Measurements from ENCODE around the gene HSDL2.
"Not testable (repeated sequence)": the region's sequence is repeated elsewhere in the genome, so short reads cannot be mapped to it uniquely, and the experiment has no call there.

The HSDL2 gene

DNA sequence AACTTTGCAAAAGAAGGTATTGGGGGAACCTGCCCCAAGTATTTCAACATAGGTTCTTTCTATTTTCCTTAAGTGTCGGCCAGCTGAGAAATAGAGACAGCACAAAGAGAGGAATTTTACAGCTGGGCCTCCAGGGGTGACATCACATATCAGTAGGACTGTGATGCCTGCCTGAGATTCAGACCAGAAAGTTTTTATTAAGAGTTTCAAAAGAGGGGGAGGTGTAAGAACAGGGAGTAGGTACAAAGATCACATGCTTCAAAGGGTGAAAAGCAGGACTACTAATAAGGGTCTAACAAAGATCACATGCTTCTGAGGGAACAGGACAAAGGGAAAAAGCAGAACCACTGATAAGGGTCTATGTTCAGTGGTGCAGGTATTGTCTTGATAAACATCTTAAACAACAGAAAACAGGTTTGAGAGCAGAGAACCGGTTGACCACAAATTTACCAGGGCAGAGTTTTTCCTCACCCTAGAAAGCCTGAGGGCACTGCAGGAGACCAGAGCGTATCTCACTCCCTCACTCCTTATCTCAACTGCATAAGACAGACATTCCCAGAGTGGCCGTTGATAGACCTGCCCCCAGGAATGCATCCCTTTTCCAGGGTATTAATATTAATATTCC lies 12.1 kb downstream of the HSDL2 start:
- H3K18ac ChIP-seq (ENCODE audit: low read depth in 1 of 2, low read length in 2 of 2): not testable (repeated sequence)
- 98% methylated on average over 3 of the region's 4 CpGs for WGBS

DNA sequence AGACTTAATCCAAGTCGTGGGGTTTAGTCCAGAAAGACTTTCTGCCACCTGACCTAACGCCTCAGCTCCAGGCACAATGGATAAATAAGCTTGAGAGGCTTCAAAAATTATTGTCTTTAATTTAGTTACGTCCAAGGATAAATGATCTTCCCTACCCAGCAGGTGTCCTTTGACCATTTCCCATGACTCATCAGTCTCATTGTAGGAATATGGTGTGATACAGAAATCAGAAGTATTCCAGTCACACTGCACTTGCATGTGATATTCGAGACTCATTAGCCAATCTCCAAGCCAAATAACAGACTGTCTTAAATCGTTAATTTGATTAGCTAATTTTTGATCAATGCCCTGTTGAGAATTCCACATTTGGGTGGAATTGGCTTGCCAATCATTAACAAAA lies 13.2 kb downstream of the HSDL2 start:
- H4K91ac ChIP-seq (ENCODE audit: low read length); H3K23ac ChIP-seq (ENCODE audit: low read length in 2 of 2); H3K14ac ChIP-seq (ENCODE audit: low read length in 2 of 2); H3K4me3 ChIP-seq (ENCODE audit: insufficient read depth in 1 of 2, low read depth in 1 of 2, low read length in 2 of 2); H2AK5ac ChIP-seq (ENCODE audit: low read length, severe bottlenecking); H3K9ac ChIP-seq (ENCODE audit: low read length); H3K27me3 ChIP-seq (ENCODE audit: control insufficient read depth in 1 of 2, insufficient read depth in 1 of 2, low read length in 2 of 2); H2BK5ac ChIP-seq (ENCODE audit: low read depth, low read length, poor library complexity, severe bottlenecking); H3K27ac ChIP-seq (ENCODE audit: low read length, poor library complexity, severe bottlenecking); H2BK12ac ChIP-seq (ENCODE audit: low read length in 2 of 2); H3K4me1 ChIP-seq (ENCODE audit: control insufficient read depth, insufficient read depth, low read depth, low read length); H2AFZ ChIP-seq (ENCODE audit: low read depth, low read length); H3K4me2 ChIP-seq (ENCODE audit: low read length, poor library complexity, severe bottlenecking); DNase-seq; H3K4ac ChIP-seq (ENCODE audit: low read depth in 1 of 2, low read length in 2 of 2); H2BK120ac ChIP-seq (ENCODE audit: low read depth, low read length); H3K9me3 ChIP-seq (ENCODE audit: control insufficient read depth, low read length); H4K8ac ChIP-seq (ENCODE audit: low read length); H3K18ac ChIP-seq (ENCODE audit: low read depth in 1 of 2, low read length in 2 of 2); H2BK15ac ChIP-seq (ENCODE audit: low read depth, poor library complexity, severe bottlenecking): not testable (repeated sequence)
- 100% methylated on average over 4 of the region's 5 CpGs for WGBS
- Histone ChIP-seq H3K36me3 (ENCODE audit: control insufficient read depth in 1 of 2, insufficient read depth in 2 of 2, low read depth in 1 of 2, low read length in 2 of 2) (peaks cover 6 to 20% of the 10 kb centered on the region in 2 experiments), H3K79me1 (replicated peaks; ENCODE audit: low read length, poor library complexity, severe bottlenecking) (peaks cover 20% of the 10 kb centered on the region)

More for the DNA sequence above, 12.1 kb downstream of the HSDL2 start:
- peaks cover 20% of the 10 kb centered on the region for H3K79me1 ChIP-seq (replicated peaks; ENCODE audit: low read length, poor library complexity, severe bottlenecking)
- not testable (repeated sequence) for H2BK15ac ChIP-seq (ENCODE audit: low read depth, poor library complexity, severe bottlenecking); H3K4me3 ChIP-seq (ENCODE audit: insufficient read depth in 1 of 2, low read depth in 1 of 2, low read length in 2 of 2); H2BK12ac ChIP-seq (ENCODE audit: low read length in 2 of 2); H3K4me1 ChIP-seq (ENCODE audit: control insufficient read depth, insufficient read depth, low read depth, low read length); H3K23ac ChIP-seq (ENCODE audit: low read length in 2 of 2); H2BK120ac ChIP-seq (ENCODE audit: low read depth, low read length); H3K9ac ChIP-seq (ENCODE audit: low read length); H2AK5ac ChIP-seq (ENCODE audit: low read length, severe bottlenecking); H4K8ac ChIP-seq (ENCODE audit: low read length); H2BK5ac ChIP-seq (ENCODE audit: low read depth, low read length, poor library complexity, severe bottlenecking); H3K9me3 ChIP-seq (ENCODE audit: control insufficient read depth, low read length); H3K27ac ChIP-seq (ENCODE audit: low read length, poor library complexity, severe bottlenecking); H3K4ac ChIP-seq (ENCODE audit: low read depth in 1 of 2, low read length in 2 of 2); H3K14ac ChIP-seq (ENCODE audit: low read length in 2 of 2); H3K4me2 ChIP-seq (ENCODE audit: low read length, poor library complexity, severe bottlenecking); DNase-seq; H4K91ac ChIP-seq (ENCODE audit: low read length); H3K27me3 ChIP-seq (ENCODE audit: control insufficient read depth in 1 of 2, insufficient read depth in 1 of 2, low read length in 2 of 2); H2AFZ ChIP-seq (ENCODE audit: low read depth, low read length)
- peaks cover 5 to 17% of the 10 kb centered on the region in 2 experiments for H3K36me3 ChIP-seq (ENCODE audit: control insufficient read depth in 1 of 2, insufficient read depth in 2 of 2, low read depth in 1 of 2, low read length in 2 of 2)

DNA sequence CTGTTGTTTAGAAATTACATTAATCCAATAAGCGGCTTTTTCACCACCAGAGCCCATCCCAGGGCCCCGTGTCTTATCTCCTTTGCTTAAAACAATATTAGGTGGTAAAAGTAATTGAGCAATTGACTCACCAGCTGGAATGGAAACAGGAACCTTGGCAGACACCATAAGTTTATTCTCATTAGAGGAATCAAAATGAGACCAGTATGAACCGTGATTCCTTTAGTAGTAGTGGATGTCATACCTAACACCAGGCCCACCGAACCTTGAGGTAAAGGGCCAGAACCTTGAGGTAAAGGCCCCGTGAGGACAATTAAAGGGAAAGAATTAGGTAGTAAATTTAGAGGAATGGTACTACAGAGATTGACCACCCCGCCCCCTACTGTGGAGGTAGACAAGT lies 16.5 kb downstream of the HSDL2 start:
- no peak for DNase-seq
- no peak overlapping the region for H3K4me3 ChIP-seq (ENCODE audit: insufficient read depth in 1 of 2, low read depth in 1 of 2, low read length in 2 of 2)
- H2AFZ ChIP-seq (ENCODE audit: low read depth, low read length): no peak overlapping the region

DNA sequence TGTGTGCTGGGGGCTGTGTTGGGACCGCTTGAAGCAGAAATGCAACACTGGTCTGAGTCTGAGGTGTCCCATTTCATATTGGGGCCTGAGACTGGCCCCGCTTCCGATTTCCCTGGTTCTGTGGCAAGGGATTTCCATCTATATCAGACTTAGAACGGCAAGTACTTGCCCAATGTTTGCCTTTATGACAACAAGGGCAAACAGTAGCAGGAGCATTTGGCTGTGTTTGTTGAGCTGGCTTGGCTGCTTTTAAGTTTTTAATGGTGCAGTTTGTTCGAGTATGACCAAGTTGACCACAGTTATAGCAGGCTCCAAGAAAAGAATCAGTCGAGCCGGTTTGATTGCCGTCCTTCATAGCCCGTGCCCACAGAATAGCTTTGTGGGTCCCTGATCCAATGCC lies 17.0 kb downstream of the HSDL2 start:
- H3K36me3 ChIP-seq (ENCODE audit: control insufficient read depth in 1 of 2, insufficient read depth in 2 of 2, low read depth in 1 of 2, low read length in 2 of 2): peaks cover 6 to 25% of the 10 kb centered on the region in 2 experiments
- H3K23ac ChIP-seq (ENCODE audit: low read length in 2 of 2): no peak overlapping the region
- no peak for DNase-seq
- H3K4ac ChIP-seq (ENCODE audit: low read depth in 1 of 2, low read length in 2 of 2): no peak overlapping the region
- H2BK15ac ChIP-seq (ENCODE audit: low read depth, poor library complexity, severe bottlenecking): no peak overlapping the region
- H2AK5ac ChIP-seq (ENCODE audit: low read length, severe bottlenecking): no peak overlapping the region
- H3K79me1 ChIP-seq (replicated peaks; ENCODE audit: low read length, poor library complexity, severe bottlenecking): peaks cover 23% of the 10 kb centered on the region
- H3K4me1 ChIP-seq (ENCODE audit: control insufficient read depth, insufficient read depth, low read depth, low read length): no peaks in the 10 kb centered on the region
- H4K8ac ChIP-seq (ENCODE audit: low read length): no peak overlapping the region
- H3K18ac ChIP-seq (ENCODE audit: low read depth in 1 of 2, low read length in 2 of 2): no peak overlapping the region
- no peak overlapping the region for H2AFZ ChIP-seq (ENCODE audit: low read depth, low read length)
- no peak overlapping the region for H4K91ac ChIP-seq (ENCODE audit: low read length)
- H3K9me3 ChIP-seq (ENCODE audit: control insufficient read depth, low read length): no peaks in the 10 kb centered on the region
- H3K9ac ChIP-seq (ENCODE audit: low read length): no peak overlapping the region
- H2BK12ac ChIP-seq (ENCODE audit: low read length in 2 of 2): no peak overlapping the region
- no peak overlapping the region for H3K4me2 ChIP-seq (ENCODE audit: low read length, poor library complexity, severe bottlenecking)
- H3K4me3 ChIP-seq (ENCODE audit: insufficient read depth in 1 of 2, low read depth in 1 of 2, low read length in 2 of 2): no peak overlapping the region
- no peak overlapping the region for H3K27ac ChIP-seq (ENCODE audit: low read length, poor library complexity, severe bottlenecking)
- no peak overlapping the region for H2BK120ac ChIP-seq (ENCODE audit: low read depth, low read length)
- no peak overlapping the region for H3K14ac ChIP-seq (ENCODE audit: low read length in 2 of 2)
- no peak overlapping the region for H2BK5ac ChIP-seq (ENCODE audit: low read depth, low read length, poor library complexity, severe bottlenecking)
- H3K27me3 ChIP-seq (ENCODE audit: control insufficient read depth in 1 of 2, insufficient read depth in 1 of 2, low read length in 2 of 2): no peaks in the 10 kb centered on the region
- 99% methylated on average over 9 of the region's 9 CpGs for WGBS

More for the DNA sequence above, 16.5 kb downstream of the HSDL2 start:
- no peak overlapping the region for H2BK5ac ChIP-seq (ENCODE audit: low read depth, low read length, poor library complexity, severe bottlenecking)
- H3K18ac ChIP-seq (ENCODE audit: low read depth in 1 of 2, low read length in 2 of 2): no peak overlapping the region
- H3K9me3 ChIP-seq (ENCODE audit: control insufficient read depth, low read length): no peaks in the 10 kb centered on the region
- no peaks in the 10 kb centered on the region for H3K4me1 ChIP-seq (ENCODE audit: control insufficient read depth, insufficient read depth, low read depth, low read length)
- H2AK5ac ChIP-seq (ENCODE audit: low read length, severe bottlenecking): no peak overlapping the region
- H3K14ac ChIP-seq (ENCODE audit: low read length in 2 of 2): no peak overlapping the region
- 99% methylated on average over 4 of the region's 6 CpGs for WGBS
- H3K36me3 ChIP-seq (ENCODE audit: control insufficient read depth in 1 of 2, insufficient read depth in 2 of 2, low read depth in 1 of 2, low read length in 2 of 2): peaks cover 6 to 25% of the 10 kb centered on the region in 2 experiments
- no peak overlapping the region for H3K27ac ChIP-seq (ENCODE audit: low read length, poor library complexity, severe bottlenecking)
- H2BK15ac ChIP-seq (ENCODE audit: low read depth, poor library complexity, severe bottlenecking): no peak overlapping the region
- no peak overlapping the region for H2BK120ac ChIP-seq (ENCODE audit: low read depth, low read length)
- H4K91ac ChIP-seq (ENCODE audit: low read length): no peak overlapping the region
- peaks cover 23% of the 10 kb centered on the region for H3K79me1 ChIP-seq (replicated peaks; ENCODE audit: low read length, poor library complexity, severe bottlenecking)
- H3K9ac ChIP-seq (ENCODE audit: low read length): no peak overlapping the region
- no peak overlapping the region for H3K23ac ChIP-seq (ENCODE audit: low read length in 2 of 2)
- H4K8ac ChIP-seq (ENCODE audit: low read length): no peak overlapping the region
- no peak overlapping the region for H3K4ac ChIP-seq (ENCODE audit: low read depth in 1 of 2, low read length in 2 of 2)
- H3K27me3 ChIP-seq (ENCODE audit: control insufficient read depth in 1 of 2, insufficient read depth in 1 of 2, low read length in 2 of 2): no peaks in the 10 kb centered on the region
- no peak overlapping the region for H3K4me2 ChIP-seq (ENCODE audit: low read length, poor library complexity, severe bottlenecking)
- no peak overlapping the region for H2BK12ac ChIP-seq (ENCODE audit: low read length in 2 of 2)
